Measurements from ENCODE around the gene AGXT.

The AGXT gene

DNA sequence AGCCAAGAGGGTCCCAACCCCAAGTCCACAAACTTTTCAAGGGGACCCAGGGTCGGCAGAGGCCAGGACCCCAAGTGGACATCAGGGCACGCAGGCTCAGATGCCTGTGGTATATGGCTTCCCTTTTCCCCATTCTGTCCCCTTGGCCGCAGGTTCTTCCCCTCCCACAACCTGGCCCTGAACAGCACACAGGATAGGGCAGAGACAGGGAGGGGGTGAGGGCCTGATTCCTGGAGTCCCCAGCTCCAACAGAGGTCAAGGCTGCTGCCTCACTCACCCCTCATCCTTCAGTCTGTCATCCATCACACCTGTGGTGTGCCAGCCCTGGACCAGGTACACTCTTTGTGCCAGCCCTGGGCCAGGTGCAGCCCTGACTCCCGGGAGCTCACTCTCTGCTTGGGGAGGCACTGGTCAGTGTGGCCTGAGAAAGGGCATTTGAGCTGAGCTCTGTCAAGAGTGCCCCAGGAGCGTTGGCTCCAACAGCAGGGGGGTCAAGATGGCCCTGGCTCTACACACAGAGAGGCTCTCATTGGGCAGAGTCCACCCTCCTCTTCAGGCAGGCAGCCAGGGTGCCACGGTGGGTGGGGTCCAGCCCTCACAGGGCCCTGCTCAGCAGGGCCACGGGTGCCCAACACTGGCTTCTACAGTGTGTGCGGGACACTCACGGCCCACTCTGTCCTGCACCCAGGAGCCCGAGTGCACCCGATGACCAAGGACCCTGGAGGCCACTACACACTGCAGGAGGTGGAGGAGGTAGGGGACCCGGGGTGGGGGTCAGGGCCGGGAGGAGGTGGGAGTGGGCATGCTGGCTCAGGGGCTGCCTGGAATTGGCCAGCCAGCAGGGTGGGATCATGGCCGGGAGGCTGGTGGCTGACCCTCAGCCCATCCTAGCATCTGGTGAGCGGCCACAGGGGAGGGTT is 1.6 kb downstream of the AGXT start:
- no peak for DNase-seq (ENCODE audit: low spot score)

DNA sequence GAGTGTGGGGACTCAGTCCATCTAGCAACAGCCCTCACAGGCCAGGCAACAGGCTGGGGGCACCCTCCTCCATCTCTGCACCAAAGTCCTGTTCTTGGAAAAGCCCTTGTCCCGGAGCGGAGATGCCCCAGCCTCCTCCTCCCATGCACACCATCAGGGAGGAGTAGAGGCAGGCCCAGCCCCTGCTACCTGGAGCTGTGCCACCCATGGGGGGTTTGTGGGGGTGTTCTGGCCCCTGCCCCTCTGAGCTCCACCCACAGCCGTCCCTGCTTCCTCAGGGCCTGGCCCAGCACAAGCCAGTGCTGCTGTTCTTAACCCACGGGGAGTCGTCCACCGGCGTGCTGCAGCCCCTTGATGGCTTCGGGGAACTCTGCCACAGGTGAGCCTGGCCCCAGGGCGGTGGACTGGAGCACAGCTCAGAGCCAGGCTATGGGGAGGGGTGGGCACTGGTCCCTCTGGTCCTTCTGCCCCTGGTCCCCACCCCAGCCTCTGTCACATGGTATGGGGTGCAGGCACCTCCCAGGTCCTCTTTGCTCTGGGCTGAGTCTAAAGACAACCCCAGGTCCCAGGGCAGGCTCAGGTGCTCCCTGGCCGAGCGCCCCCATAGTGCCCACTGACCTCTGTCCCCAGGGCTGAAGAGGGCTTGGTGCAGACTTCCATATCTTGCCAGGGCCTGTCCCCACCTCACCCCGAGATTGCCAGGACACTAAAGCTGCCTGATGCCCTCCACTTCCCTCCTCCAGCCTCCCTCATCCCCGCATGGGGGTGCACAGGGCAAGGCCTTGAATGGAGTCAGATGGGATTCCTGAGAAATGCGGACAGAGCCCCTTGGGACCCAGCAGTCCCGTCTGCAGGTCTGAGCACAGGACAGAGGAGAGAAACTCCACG is 2.7 kb downstream of the AGXT start:
- DNase-seq (ENCODE audit: low spot score): no peak

DNA sequence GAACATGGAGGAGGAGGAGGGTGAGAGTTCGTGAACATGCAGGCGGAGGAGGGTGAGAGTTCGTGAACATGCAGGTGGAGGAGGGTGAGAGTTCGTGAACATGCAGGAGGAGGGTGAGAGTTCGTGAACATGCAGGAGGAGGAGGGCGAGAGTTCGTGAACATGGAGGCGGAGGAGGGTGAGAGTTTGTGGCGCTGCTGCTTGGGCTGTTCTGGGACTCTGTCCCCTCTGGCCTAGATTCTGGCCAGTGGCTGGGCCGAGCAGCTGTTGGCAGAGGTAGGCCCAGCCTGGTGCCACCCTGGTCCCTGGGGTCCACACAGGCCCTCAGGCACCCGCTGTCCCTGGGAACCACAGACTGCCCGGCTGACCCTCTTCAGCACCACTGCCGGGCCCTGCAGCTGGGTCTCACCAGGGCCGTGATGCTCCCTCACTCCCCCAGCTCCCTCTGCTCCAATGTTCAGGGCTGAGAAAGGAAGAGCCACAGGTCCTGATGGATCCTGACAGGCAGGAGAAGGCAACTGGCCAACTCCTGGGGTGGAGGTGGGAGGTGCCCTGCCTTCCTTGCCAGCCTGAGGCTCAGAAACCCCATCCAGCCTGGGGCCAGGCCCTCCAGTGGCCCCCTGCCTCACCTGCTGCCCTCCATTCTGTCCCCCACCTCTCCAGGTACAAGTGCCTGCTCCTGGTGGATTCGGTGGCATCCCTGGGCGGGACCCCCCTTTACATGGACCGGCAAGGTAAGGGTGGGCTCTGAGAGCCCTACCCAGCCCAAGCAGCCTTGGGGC is 3.9 kb downstream of the AGXT start:
- DNase-seq (ENCODE audit: low spot score): no peak

DNA sequence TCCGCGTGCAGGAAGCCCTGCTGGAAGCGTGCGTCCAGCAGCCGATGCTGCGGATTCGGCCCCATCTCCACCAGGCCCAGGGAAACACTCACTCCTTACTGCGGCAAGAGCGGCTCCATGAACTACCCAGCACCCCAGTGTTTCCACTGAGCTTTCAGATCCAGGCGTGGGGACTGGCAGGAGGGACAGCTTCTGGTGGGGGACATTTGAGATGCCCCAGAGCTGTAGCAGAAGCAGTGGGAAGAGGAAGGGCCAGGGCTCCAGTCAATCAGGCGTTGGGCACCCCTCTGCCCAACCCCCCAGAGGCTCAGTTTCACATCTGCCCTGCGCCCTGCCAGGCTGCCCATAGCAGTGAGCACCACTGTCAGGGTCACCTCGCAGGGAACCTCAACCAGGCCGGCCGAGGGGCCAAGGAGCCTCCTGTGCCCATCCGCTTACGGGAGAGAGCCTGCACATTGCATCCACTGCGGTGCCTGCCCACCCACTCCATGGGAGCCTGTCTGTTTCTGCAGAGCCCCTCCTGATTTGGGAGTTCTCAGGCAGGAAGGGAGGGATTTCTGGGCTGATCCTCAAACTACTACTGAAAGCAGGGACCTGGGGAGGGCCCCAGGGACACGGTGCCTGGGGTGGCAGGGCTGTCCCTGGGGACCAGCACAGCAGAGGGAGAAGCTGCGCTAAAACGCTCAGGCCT is 4.6 kb downstream of the AGXT start:
- no peak for DNase-seq (ENCODE audit: low spot score)

DNA sequence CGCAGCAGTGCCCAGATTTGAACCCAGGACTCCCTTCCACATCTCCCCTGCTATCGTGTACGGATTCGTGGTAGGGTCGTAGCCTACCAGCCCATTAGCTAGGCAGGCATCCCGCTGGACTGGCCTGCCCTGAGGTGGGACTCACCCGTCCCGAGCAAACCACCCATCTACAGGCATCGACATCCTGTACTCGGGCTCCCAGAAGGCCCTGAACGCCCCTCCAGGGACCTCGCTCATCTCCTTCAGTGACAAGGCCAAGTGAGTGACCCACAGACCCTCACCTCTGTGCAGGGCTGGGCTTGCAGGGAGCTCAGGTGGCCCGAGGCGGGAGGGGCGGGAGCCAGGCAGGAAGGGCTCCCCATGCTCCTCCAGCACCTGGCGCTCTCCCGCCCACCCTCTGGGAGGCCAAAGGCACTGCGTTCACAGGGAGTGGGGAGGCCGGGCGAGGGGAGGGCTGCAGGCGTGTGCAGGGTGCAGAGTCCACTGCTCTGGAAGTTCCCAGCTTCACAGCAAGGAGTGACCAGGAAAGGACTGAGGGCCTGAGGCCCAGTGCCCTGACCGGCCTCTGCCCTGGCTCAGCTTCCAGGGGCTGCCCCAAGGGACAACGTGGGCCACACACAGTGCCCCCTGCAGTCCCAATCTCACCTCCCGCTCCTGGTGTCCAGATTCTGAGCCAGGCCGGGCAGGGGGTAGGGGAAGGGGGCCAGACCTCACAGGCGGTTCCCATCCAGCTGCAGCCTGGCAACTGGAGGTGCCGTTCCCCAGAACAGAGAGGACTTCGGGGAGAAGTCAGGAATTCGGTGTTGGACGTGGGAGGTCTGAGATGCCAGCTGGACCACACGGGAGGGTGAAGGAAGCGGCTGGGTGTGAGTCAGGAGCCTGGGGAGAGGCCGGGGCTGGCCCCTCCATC is 5.4 kb downstream of the AGXT start:
- peak; percentile 37 for DNase-seq (ENCODE audit: low spot score)

DNA sequence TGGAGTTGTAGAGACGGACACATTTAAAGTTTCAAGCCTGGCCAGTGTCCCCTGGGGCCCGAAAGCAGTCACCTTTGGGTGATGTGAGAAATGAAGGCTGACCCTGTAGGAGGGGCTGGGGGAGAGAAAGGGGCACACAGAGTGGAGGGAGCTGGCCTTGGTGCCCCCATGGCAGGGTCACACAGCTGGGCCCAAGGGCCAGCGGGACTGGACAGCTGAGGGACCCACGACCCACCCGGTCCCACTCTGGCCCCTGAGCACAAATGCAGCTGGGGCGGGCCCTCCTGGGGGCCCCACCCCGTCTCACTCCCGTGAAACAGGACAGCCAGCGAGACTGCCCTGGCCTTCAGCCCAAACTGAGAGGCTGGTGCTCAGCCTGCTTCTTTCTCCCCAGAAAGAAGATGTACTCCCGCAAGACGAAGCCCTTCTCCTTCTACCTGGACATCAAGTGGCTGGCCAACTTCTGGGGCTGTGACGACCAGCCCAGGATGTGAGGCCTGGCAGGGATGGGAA is 6.1 kb downstream of the AGXT start:
- no peak for DNase-seq (ENCODE audit: low spot score)

DNA sequence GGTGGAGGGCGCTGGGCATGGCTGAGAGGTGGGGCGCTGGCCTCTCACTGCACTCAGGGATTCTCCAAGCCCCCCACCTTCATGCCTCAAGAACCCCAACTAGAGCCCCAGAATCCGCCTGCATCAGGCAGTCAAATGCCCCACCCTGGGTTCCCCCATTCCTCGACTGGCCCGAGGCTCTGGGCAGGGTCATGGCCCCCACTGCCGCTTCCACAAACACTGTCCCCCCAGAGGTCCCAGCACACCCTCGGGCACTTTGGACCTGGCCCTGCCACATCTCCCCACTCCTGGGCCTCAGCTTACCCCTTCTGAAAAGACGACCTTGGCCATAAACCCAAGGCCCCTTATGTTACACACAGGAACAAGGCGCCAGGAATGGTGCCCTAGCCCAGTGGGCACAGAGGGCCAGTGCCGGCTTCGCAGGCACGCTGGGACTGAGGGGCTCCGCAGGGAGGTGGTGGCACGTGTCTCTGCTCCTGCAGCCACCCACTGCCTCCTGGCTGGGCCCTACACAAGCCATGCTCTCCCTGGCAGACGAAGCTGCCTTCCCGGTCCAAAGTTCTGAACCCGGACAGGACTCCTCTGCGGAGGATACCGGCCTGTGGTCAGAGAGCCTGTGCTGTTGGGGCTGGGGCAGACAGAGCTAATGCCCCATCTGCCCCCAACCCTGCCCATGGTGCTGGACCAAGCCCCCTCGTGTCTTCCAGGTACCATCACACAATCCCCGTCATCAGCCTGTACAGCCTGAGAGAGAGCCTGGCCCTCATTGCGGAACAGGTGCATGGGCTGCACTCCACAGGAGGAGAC is 6.8 kb downstream of the AGXT start:
- DNase-seq (ENCODE audit: low spot score): no peak

DNA sequence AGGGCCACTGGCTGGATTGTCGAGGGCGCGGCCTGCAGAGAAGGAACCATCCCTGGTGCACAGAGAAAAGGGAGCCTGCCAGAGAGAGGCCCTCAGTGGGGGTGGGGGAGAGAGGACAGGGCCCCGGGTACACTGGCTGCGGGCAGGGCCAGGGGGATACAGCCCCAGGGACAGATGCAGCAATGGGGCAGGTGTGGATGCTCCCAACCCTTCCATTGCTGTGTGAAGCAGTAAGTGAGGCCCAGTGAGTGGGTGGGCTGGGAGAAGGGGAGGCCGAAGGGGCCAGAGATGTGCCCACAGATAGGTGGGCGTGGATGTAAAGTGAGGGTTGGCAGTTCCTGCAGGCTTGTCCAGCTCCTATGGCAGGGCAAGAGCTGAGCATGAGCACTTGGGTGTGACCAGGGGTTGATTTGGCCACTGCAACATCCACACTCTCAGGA is 7.4 kb downstream of the AGXT start:
- no peak for DNase-seq (ENCODE audit: low spot score)

DNA sequence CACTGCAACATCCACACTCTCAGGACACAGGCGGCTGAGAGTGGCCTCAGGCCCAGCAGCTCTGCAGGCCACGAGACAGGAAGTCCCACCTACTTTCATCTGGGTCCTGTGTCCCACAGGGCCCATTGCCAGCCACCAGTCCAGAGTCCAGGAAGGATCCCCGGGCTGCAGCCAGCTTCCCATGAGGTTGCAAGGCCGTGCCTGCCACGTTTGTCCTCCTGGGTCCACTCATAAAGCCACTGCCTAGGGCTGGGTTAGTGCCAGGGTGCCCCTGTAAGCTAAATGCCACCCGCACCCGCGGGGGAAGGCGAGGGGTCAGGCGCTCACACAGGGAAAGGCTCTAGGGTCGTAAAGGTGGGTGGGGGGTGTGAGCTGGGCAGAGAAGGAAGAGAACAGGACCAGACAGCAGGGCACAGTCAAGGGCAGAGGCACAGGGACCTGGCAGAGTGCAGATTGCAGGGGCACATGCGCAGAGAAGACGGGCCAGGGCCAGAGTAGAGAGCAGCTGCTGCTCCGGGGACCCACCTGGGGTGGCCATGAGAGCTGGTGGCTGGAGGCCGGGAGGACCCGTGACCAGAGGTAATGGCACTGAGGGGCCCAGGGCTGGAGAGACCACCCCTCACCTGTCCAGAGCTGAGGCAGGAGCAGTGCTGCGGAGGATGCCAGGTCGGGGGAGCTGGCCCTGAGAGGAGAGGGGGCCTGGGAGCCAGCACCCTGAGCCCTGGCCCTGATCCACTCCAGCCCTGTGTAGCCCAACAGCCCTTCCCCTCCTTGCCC is 8.0 kb downstream of the AGXT start:
- DNase-seq (ENCODE audit: low spot score): no peak

DNA sequence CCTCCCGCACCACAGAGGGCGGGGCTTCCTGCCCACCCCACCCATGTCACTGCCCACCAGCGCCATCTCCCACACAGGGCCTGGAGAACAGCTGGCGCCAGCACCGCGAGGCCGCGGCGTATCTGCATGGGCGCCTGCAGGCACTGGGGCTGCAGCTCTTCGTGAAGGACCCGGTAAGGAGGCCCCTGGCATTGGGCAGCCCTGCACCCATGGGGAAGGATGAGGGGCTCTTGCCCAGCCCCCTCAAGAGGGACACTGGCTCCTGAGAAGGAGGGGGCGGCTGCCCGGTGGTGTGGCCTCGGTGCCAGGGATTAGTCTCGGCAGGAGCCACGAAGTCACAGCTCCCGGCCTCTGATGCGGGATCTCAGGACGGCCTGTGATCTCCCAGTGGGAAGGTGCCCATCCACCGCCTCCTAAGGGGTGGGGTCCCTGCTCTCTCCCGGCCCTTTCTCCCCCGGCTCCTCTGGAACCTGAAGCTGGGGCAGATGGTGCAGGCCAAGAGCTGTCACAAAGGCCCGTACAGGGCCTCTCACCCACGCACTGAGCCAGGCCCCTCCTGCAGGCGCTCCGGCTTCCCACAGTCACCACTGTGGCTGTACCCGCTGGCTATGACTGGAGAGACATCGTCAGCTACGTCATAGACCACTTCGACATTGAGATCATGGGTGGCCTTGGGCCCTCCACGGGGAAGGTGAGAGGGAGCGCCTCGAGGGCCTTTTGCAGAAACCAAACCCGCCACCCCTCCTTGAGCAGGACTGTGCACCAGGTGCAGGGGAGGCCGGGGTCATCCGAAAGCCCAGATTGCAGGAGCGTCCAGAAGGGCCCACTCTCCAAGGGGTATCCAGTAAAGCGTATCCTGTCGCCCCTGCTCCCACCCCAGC is 9.1 kb downstream of the AGXT start:
- no peak for DNase-seq (ENCODE audit: low spot score)

DNA sequence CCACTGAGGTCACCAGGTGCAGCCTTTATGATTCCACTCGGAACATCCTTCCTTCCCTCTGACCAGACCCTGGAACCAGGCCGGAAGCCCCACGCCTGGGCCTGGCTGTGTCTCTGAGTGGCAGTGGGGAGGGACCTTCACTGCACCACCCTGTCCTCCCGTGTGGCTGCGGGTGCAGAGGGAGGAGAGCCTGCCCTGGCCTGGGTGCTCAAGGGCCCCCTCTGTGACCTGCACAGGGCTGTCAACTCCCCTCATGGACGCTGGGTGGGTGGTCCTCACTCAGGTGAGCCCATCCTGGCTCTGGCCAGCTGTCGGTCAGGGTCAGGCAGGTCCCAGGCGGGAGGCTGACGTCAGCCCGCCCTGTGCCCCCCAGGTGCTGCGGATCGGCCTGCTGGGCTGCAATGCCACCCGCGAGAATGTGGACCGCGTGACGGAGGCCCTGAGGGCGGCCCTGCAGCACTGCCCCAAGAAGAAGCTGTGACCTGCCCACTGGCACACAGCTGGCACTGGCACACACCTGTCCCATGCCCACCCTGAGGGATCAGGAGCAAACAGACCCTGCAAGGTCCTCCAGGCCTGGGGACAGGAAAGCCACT is 9.8 kb downstream of the AGXT start:
- DNase-seq (ENCODE audit: low spot score): no peak

DNA sequence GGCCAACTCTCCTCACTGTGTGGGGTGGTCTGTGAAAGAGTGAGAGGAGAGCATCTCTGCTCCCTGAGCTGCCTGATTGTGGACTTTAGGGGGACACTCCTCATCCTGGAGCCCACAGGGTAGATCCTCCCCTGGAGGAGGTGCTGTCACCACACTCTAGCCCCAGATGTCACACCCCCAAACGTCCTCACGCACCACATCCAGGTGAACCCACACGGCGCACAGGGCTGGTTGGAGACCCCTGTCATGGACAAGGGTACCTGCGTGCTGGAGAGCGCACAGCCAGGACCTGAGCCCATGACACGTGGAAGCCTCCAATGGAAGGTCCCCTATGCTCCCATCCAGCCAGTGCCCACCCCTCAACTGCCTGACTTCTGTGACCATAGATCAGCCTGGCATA is 10.5 kb downstream of the AGXT start:
- DNase-seq (ENCODE audit: low spot score): no peak

DNA sequence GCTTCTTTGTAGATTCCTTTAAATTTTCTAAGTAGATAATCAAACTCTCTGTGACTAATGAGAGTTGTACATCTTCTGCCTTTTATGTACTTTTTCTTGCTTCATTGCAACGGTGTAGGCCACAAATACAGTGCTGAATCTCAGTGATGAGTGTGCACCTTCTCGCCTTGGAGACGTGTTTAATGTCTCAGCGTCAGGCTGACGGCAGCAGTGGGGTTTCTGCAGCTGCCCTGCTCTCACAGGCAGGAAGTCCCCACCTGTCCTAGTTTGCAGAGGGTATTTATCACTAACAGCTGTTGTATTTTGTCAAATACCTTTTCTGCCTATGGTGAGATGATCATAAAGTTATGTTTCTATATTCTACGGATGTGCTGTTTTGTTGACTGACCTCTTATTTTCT is 13.3 kb downstream of the AGXT start:
- DNase-seq (ENCODE audit: low spot score): no peak

DNA sequence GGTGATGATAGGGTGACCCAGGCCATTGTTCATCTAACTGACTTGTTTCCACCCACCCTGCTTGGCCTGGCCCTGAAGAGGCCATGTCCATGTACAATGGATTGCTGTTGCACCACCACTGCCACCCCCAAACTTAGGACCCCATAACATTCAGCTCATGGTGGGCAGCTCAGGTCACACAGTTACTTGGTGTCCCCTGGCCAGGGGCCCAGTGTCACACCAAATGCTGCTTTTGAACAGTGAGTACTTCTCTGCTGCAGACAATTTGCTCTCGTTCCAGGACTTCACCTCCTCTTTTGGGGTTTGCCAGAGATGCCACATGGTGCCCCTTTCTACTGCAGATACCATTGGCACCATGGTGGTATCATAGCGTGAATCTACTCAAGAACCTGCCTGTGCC is 15.6 kb downstream of the AGXT start:
- DNase-seq (ENCODE audit: low spot score): no peak

DNA sequence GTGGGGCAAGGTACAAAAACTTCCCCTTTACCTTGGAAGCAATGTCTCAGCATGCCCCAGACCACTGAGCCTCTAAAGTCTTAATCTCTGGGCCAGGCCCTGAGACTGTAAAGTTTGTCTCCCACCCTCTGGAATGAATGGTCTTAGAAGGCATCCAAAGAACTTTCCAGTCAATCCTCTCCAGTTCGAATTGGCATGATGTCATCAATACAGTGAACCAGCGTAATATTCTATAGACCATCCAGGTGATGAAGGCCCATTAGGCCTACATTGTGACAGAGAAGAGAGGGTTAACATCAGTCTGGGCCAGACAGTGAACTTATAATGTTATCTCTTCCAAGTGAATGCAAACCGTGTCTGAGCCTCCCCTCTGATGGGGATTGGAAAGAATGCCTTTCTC is 16.1 kb downstream of the AGXT start:
- DNase-seq (ENCODE audit: low spot score): no peak

DNA sequence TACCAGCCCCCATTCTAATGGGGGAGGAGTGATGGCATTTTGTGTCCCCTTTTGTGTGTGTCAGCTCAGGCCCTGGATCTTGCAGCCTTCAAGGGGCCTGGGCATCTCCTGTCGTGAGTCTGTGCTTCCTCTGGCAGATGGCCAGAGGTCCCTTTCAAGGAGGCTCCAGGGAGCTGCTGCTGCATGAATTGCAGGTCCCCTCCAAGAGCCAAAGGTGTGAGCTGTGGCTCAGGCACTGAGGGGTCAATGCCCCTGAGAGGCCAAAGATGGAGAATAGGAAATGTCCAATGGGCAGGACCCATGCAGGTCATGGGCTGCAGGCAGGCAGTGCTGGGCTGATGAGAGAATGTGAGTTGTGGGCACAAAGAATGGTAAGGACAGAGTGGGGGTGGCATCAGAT is 16.9 kb downstream of the AGXT start:
- no peak for DNase-seq (ENCODE audit: low spot score)

DNA sequence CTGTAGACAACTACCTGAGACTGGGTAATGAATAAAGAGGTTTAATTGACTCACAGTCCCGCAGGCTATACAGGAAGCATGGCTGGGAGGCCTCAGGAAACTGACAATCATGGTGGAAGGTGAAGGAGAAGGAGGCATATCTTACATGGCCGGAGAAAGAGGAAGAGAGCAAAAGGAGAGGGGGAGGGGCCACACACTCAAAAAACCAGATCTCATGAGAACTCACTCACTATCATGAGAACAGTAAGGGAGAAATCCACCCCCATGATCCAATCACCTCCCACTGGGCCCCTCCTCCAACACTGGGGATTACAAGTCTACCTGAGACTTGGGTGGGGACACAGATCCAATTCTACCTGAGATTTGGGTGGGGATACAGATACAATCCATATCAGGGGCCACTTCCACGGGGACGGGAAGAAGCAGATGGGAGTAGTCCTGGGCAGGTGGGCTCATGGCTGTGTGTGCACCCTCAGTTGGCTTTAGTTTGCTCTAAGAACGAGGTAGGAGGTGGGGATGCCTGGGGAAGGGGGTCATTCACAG is 17.5 kb downstream of the AGXT start:
- DNase-seq (ENCODE audit: low spot score): no peak
